NOMO-1 treated with dmso at 0.1 percent for 144 hours (cell line): Measurements from ENCODE around the gene THOP1.
"Not testable (repeated sequence)": the region's sequence is repeated elsewhere in the genome, so short reads cannot be mapped to it uniquely, and the experiment has no call there.

Source experiments
- DNase-seq: peaks from one replicate; lab custom pipeline; 2025; ENCODE audit not compliant: unreplicated experiment; lab: John Stamatoyannopoulos, UW

The THOP1 gene

DNA sequence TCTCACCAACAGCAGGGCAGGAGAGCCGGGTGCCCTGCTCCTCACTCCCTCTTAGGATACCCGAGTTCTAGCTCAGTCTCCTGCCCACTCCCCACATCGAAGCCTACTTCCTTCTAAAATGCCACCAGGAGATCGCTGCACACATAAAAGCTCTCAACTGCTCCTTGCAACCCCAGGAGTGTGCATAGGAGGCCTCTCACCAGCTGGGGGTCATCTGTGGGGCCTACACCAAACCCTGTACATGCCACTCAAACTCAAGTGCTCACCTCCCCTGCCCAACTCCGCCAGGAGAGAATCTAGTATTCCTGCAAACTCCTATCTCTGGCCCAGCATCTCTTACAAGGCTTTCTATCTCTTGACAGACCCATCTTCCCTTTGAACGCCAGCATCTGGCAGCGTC lies 5.0 kb upstream of the THOP1 start:
- no peak for DNase-seq

DNA sequence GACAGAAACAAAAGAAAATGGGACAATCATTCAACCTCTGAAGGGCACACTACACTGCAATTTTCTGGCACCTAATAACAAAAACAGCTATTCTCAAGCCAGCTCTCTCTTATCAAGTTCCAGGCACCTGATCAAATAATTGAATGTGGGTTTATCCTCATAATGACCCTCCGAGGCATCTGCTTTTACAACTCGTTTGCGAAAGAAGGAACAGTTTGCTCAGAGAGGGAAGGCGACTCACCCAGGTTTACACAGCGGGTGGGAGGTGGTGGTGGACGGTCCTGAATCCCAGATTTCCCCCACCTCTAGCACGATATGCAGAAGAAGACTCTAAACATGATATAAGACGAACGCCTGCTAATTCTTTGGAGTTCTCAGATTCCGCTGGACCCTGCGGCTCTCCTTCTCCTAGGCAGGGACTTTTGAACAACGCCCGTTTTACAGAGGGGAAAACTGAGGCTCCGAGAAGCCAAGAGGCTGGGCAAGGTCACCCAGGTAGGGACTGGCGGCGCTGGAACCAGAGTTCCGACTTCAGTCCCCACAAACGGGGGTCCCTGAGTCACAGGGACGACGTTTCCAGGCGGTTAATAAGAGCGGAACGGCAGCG lies 2.9 kb upstream of the THOP1 start:
- DNase-seq = no peak

- DNase-seq = peak; percentile 98
Measured at GRCh38 chr19:2782936-2783780, 2.1 kb upstream of the THOP1 start, which contains the start of gene SGTA. SGTA (minus strand) TSS chr19:2783273; CDS start chr19:2769068, 14,205 bp downstream.

DNA sequence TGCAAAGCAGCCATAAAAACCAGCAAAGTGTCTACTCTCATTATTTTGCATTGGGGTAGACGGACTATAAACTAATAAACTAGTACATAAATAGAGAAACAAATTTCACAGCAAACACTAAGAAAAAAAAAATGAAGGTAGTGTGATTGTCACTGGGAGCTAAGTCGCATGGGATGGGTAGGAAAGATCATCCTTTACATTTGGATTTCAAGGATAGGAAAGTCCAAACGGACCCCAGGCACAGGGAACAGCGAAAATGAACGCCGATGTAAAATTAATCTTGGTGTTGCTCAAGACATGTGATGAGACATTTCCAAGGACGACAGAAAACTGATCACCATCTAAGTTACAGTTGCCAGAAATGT lies 1.5 kb upstream of the THOP1 start:
- no peak for DNase-seq

- no peak for DNase-seq
Measured at GRCh38 chr19:2787115-2787514, 1.8 kb downstream of the THOP1 start.

DNA sequence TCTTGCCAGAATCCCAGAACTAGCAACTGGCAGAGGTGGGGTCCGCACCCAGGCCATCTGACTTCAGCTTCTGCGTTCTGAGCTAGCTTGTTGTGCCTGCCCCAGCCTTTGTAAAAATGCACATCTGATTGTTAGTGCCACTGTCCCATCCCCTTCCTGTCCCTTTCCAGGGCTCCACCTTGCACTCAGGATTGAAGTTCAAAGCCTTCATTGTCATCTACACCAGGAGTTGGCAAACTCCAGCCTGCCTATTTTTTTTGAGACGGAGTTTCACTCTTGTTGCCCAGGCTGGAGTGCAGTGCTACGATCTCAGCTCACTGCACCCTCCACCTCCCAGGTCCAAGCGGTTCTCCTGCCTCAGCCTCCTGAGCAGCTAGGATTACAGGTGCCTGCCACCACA lies 2.9 kb downstream of the THOP1 start:
- no peak for DNase-seq

DNA sequence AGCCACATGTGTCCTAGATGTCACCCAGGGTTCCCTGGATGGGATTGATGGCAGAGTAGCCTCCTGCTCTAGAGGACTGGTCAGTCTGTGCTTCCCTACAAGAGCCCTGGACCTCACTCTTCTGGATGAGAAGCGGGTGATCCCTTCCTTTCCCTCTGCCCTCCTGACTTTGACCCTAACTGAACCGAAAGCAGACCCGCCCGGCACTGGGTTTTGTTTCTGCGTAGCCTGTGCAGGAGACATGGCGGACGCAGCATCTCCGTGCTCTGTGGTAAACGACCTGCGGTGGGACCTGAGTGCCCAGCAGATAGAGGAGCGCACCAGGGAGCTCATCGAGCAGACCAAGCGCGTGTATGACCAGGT lies 4.9 kb downstream of the THOP1 start:
- DNase-seq = no peak

- DNase-seq = no peak
Measured at GRCh38 chr19:2790557-2791271, 5.4 kb downstream of the THOP1 start.

- DNase-seq = no peak
Measured at GRCh38 chr19:2791440-2791839, 6.1 kb downstream of the THOP1 start.

- DNase-seq = no peak
Measured at GRCh38 chr19:2791876-2792275, 6.6 kb downstream of the THOP1 start.

GRCh38 chr19:2792666-2793065 lies 7.4 kb downstream of the THOP1 start:
- DNase-seq = not testable (repeated sequence)

- no peak for DNase-seq
Measured at GRCh38 chr19:2793126-2793525, 7.8 kb downstream of the THOP1 start.

GRCh38 chr19:2793577-2793976 lies 8.3 kb downstream of the THOP1 start:
- no peak for DNase-seq

- no peak for DNase-seq
Measured at GRCh38 chr19:2795827-2796658, 10.7 kb downstream of the THOP1 start.

DNA sequence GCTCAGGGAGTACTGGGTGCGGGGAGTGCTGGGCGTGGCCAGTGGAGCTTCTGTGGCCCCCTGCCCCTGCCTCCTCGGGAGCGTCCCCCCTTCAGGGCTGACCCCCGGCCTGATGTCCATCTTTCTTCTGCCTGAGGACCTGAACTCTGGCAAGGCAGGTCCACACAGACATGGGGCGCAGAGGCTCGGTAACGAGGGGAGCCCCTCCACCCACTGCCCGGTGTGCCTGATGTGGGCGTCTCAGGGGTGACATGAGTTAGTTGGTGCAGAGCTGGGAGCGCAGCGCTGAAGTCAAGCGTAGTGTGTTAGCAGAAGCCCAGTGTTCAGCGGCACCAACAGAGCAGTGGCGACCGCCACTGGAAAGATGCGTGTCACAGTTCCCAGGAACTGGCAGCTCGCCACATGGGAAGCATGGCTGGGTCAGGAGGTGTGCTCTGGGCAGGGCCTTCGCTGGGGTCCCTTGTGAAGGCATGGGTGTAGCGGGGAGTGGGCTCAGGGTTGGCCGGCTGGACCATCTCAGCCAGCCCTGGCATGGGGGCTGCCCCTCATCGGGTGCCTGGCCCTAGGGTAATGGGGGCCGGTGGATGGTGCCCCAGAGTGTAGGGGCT lies 11.5 kb downstream of the THOP1 start:
- DNase-seq = no peak

GRCh38 chr19:2797280-2797679 lies 12.0 kb downstream of the THOP1 start:
- no peak for DNase-seq

GRCh38 chr19:2798158-2798685 lies 12.9 kb downstream of the THOP1 start:
- DNase-seq = no peak

GRCh38 chr19:2798733-2799132 lies 13.4 kb downstream of the THOP1 start:
- DNase-seq = no peak

DNA sequence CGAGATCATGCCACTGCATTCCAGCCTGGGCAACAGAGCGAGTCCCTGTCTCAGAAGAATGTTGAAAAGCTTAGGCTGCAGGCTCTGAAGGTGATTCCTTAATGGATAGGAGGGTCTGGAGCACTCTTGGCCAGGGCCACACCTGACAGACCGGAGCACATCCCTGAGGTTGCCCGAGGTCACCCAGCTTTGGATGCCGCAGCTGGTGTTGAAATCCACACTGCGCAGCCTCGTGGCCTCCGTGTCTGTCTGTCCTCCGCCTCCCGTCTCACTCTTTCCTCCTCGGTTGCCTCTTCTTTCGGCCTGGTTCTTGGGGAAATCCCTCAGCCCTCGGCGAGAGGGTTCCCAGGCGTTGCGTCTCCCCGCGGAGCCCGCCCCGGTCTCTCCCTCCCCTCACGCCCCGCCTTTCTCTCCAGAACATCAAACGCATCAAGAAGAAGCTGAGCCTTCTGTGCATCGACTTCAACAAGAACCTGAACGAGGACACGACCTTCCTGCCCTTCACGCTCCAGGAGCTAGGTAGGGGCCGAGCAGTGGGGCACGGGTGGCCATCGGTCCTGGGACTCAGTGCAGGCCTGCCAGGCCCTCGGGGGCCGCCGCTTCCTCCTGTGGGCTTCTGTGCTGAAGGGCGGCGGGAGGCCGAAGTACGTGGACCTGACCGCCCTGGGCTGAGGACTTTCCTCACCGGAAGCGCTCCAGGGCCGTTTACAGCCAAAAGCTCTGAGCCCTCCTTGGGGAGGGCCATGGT lies 14.1 kb downstream of the THOP1 start:
- DNase-seq = no peak

- no peak for DNase-seq
Measured at GRCh38 chr19:2800506-2800905, 15.2 kb downstream of the THOP1 start.
